K562 (cell line): ENCODE measurements around the gene SCARF2. TPM values are rescaled to one million over a fixed set of nuclear protein-coding genes. Genes with fewer than 3 reads are reported as not detected.

Experiments
- CSDE1 ChIP-seq, 2 experiments: fragments of 450-650 bp; IDR thresholded peaks; 2 replicates each; pipeline ENCODE4 v1.6.1; 2016; ENCODE audit warnings: mild to moderate bottlenecking in 1 of 2
- MED1 ChIP-seq: sonication (generic); formaldehyde crosslinking; IDR thresholded peaks from 2 replicates; pipeline ENCODE4 v1.8.1; 2023; ENCODE audit warnings: missing genetic modification reagents, borderline replicate concordance
- MGA ChIP-seq: fragments of 450-650 bp; IDR thresholded peaks from 2 replicates; pipeline ENCODE4 v1.6.1; 2016; ENCODE audit warnings: mild to moderate bottlenecking, moderate library complexity
- POLR2AphosphoS2 ChIP-seq: IDR thresholded peaks from 2 replicates; pipeline ENCODE4 v1.6.1; 2012; ENCODE audit warnings: low read length, improper control_type of control experiment
- POLR2AphosphoS5 ChIP-seq: IDR thresholded peaks from 2 replicates; pipeline ENCODE4 v1.6.1; 2011; ENCODE audit warnings: mild to moderate bottlenecking, low read depth, low read length, moderate library complexity; ENCODE audit not compliant: control insufficient read depth, insufficient read depth
- SMAD4 ChIP-seq: fragments of 250-450 bp; sonication (Bioruptor Pico); conservative IDR thresholded peaks from 2 replicates; pipeline ENCODE4 v1.8.0; 2021; ENCODE audit warnings: inconsistent platforms, mild to moderate bottlenecking, moderate library complexity
- TAF1 ChIP-seq: IDR thresholded peaks from 2 replicates; pipeline ENCODE4 v1.6.1; 2011; ENCODE audit warnings: mild to moderate bottlenecking, low read length, moderate library complexity; ENCODE audit not compliant: insufficient read depth, control insufficient read depth, severe bottlenecking; ENCODE audit errors: extremely low read depth
- TBP ChIP-seq: optimal IDR thresholded peaks from 2 replicates; pipeline ENCODE3; 2011; ENCODE audit warnings: low read depth, low read length, improper control_type of control experiment
- YBX1 ChIP-seq: fragments of 450-650 bp; IDR thresholded peaks from 2 replicates; pipeline ENCODE4 v1.7.1; 2016; ENCODE audit warnings: mild to moderate bottlenecking
- ZBTB33 ChIP-seq: sonication (generic); formaldehyde crosslinking; IDR thresholded peaks from 2 replicates; pipeline ENCODE4 v1.8.1; 2023; ENCODE audit warnings: mild to moderate bottlenecking, missing genetic modification reagents
- ZBTB49 ChIP-seq: sonication (generic); formaldehyde crosslinking; IDR thresholded peaks from 2 replicates; pipeline ENCODE4 v1.8.0; 2022; ENCODE audit warnings: missing genetic modification reagents, mild to moderate bottlenecking, borderline replicate concordance
- ZC3H8 ChIP-seq: fragments of 450-650 bp; IDR thresholded peaks from 2 replicates; pipeline ENCODE4 v1.6.1; 2017
- ZNF146 ChIP-seq: IDR thresholded peaks from one replicate; pipeline ENCODE4 v1.6.1; 2018; ENCODE audit warnings: missing compliant biosample characterization; ENCODE audit not compliant: unreplicated experiment
- polyA plus RNA-seq, 8 experiments: library from polyadenylated mRNA; depleted of rRNA in 4 of 8; stranded (reverse) in 5 of 8; unstranded in 3 of 8; fragments of >200 nt; fragmentation: Nextera tagmentation in 2 of 8; fragmentation: Illumina TruSeq in 1 of 8; extraction: Ambion mirVana in 2 of 8; extraction: Trizol in 1 of 8; gene quantifications; 2 replicates each; pipeline versions ENCODE4 v1.2.1 to v1.2.3, GENCODE V29; 2011 to 2014; ENCODE audit warnings: inconsistent platforms in 1 of 8, missing spikeins in 1 of 8
- total RNA-seq, 7 experiments: library from RNA; depleted of rRNA in 6 of 7; stranded (reverse); fragments of >200 nt in 6 of 7; fragmentation: Illumina TruSeq in 2 of 7; extraction: Trizol in 2 of 7; gene quantifications; 2 replicates each; pipeline versions ENCODE4 v1.2.1 to v1.2.3, GENCODE V29; 2011 to 2021; ENCODE audit warnings: low replicate concordance in 1 of 7

SCARF2 gene
- total and polyA plus RNA-seq, 9 of the 15 experiments (the other 6 are each of a cell fraction or from before 2014, with no cell fraction given) = 0.06 to 0.32 (median 0.21) TPM; not detected in 5

- TF ChIP-seq MGA = no peak
- TF ChIP-seq ZC3H8 = no peak
- TF ChIP-seq SMAD4 = no peak
- TF ChIP-seq YBX1 = no peak
- TF ChIP-seq ZBTB33 (CRISPR knock-in tag) = no peak
- TF ChIP-seq CSDE1 (IDR thresholded peaks at IDR 0.05) = no peak
- no peak for TF ChIP-seq POLR2AphosphoS2
- TF ChIP-seq TBP = no peak
- TF ChIP-seq ZBTB49 = no peak
- no peak for TF ChIP-seq TAF1
- TF ChIP-seq MED1 (CRISPR knock-in tag) = no peak
- no peak for TF ChIP-seq POLR2AphosphoS5
- TF ChIP-seq ZNF146 (CRISPR knock-in tag) = no peak
These were observed 47.2 kb downstream of the SCARF2 start (continued) for GRCh38 chr22:20390394-20390907.
